OCI-LY1 (cell line): ENCODE measurements around the gene SMU1.

ENCODE experiments used
- EZH2 ChIP-seq: fragments of 200-600 bp; sonication (generic), shearing (Covaris generic); IDR thresholded peaks from 2 replicates; pipeline ENCODE4 v1.8.0; 2017; ENCODE audit warnings: borderline replicate concordance, mixed run types, mild to moderate bottlenecking, antibody characterized with exemption, low read length, moderate library complexity, mixed read lengths
- TF ChIP-seq, protein P1 (sequence below): fragments of 200-600 bp; sonication (generic), shearing (Covaris generic); IDR thresholded peaks from 2 replicates; pipeline ENCODE4 v1.5.1; 2017; ENCODE audit warnings: mild to moderate bottlenecking, antibody characterized with exemption, low read length, moderate library complexity, mixed read lengths

DNA sequence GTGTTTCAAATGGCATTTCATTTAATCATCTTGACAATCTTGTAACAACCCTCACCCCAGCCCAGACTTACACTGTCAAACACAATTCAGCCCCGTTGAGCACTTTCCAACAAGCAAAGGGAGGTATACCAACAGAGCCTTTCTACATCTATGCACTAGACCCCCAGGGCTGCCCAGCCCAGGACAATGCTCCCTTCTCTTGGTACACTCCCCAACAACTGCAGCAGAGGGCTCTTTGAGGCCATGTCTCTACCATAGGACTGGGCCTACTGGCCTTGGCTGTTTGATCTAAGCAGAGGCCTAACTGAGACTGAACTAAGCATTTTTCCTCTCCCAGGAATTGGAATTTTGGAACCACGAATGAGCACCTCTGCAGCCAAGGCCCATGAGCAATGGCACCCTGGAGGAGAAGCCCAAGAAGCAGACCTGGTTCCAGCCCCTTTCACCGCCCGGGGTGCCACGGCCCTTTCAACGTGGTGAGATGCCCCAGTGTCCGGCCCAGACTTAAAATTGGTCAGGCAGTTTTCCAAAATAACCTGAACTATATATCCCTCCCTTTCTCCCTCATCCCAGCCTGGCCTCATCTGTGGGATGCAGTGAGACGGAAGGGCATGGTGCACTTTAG, 47.0 kb upstream of the SMU1 start:
- TF ChIP-seq, protein P1, sequence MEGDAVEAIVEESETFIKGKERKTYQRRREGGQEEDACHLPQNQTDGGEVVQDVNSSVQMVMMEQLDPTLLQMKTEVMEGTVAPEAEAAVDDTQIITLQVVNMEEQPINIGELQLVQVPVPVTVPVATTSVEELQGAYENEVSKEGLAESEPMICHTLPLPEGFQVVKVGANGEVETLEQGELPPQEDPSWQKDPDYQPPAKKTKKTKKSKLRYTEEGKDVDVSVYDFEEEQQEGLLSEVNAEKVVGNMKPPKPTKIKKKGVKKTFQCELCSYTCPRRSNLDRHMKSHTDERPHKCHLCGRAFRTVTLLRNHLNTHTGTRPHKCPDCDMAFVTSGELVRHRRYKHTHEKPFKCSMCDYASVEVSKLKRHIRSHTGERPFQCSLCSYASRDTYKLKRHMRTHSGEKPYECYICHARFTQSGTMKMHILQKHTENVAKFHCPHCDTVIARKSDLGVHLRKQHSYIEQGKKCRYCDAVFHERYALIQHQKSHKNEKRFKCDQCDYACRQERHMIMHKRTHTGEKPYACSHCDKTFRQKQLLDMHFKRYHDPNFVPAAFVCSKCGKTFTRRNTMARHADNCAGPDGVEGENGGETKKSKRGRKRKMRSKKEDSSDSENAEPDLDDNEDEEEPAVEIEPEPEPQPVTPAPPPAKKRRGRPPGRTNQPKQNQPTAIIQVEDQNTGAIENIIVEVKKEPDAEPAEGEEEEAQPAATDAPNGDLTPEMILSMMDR, result no peak
- no peak for TF ChIP-seq EZH2
